ENCODE data around the gene SNRPA.
"Not testable (repeated sequence)": the region's sequence is repeated elsewhere in the genome, so short reads cannot be mapped to it uniquely, and the experiment has no call there.

SNRPA gene

GRCh38 chr19:40781140-40781539, 30.1 kb downstream of the SNRPA start:
- no peak overlapping the region for H3K4me3 ChIP-seq
- DNase-seq: no peak
- intact Hi-C loops (cut with DNase I; ENCODE audit: low total_unique reads): no loop called here
- peaks cover 5 to 34% (median 6%) of the 10 kb centered on the region in 3 donors for H3K36me3 ChIP-seq
- no peak overlapping the region for H3K27ac ChIP-seq
- no peaks in the 10 kb centered on the region for H3K27me3 ChIP-seq
- peaks cover 0 to 22% (median 14%) of the 10 kb centered on the region in 4 donors for H3K4me1 ChIP-seq
- H3K9me3 ChIP-seq: no peaks in the 10 kb centered on the region
- TF ChIP-seq CTCF (IDR thresholded peaks at IDR 0.05): no peak

GRCh38 chr19:40783711-40784110, 32.7 kb downstream of the SNRPA start:
- Histone ChIP-seq H3K27ac (no peak overlapping the region), H3K36me3 (peaks cover 9 to 58% (median 16%) of the 10 kb centered on the region in 3 donors), H3K9me3 (no peaks in the 10 kb centered on the region), H3K27me3 (no peaks in the 10 kb centered on the region), H3K4me3 (no peak overlapping the region), H3K4me1 (peaks cover 0 to 10% (median 6%) of the 10 kb centered on the region in 4 donors)
- DNase-seq: no peak
- TF ChIP-seq CTCF (IDR thresholded peaks at IDR 0.05): no peak
- intact Hi-C loops (cut with DNase I; ENCODE audit: low total_unique reads): no loop called here

- H3K9me3 ChIP-seq; H3K27ac ChIP-seq; H3K4me3 ChIP-seq; intact Hi-C loops (cut with DNase I; ENCODE audit: low total_unique reads); H3K4me1 ChIP-seq; DNase-seq; H3K27me3 ChIP-seq: not testable (repeated sequence)
- H3K36me3 ChIP-seq: peaks cover 9 to 63% (median 19%) of the 10 kb centered on the region in 3 donors
Measured at GRCh38 chr19:40784146-40784545, 33.1 kb downstream of the SNRPA start.

GRCh38 chr19:40785526-40785925, 34.5 kb downstream of the SNRPA start:
- Histone ChIP-seq H3K27ac (peak overlapping the region in 1 of 2 donors; percentile 34), H3K4me1 (peaks cover 0 to 11% (median 6%) of the 10 kb centered on the region in 4 donors), H3K36me3 (peaks cover 9 to 72% (median 26%) of the 10 kb centered on the region in 3 donors), H3K4me3 (no peak overlapping the region), H3K9me3 (no peaks in the 10 kb centered on the region), H3K27me3 (no peaks in the 10 kb centered on the region)
- no peak for TF ChIP-seq CTCF (IDR thresholded peaks at IDR 0.05)
- intact Hi-C loops (cut with DNase I; ENCODE audit: low total_unique reads): no loop called here
- DNase-seq: no peak

- TF ChIP-seq CTCF (IDR thresholded peaks at IDR 0.05): no peak
- intact Hi-C loops (cut with DNase I; ENCODE audit: low total_unique reads): no loop called here
- DNase-seq: no peak
Measured at GRCh38 chr19:40786060-40787037, 35.3 kb downstream of the SNRPA start.

GRCh38 chr19:40791349-40791748, 40.3 kb downstream of the SNRPA start:
- peaks cover 4 to 60% (median 18%) of the 10 kb centered on the region in 3 donors for H3K36me3 ChIP-seq
- H3K27me3 ChIP-seq: no peaks in the 10 kb centered on the region
- TF ChIP-seq CTCF (IDR thresholded peaks at IDR 0.05): no peak
- H3K4me3 ChIP-seq: no peak overlapping the region
- peak overlapping the region; percentile 85 to 91 for H3K27ac ChIP-seq
- peak in 1 of 2 donors; percentile 89 for DNase-seq
- H3K9me3 ChIP-seq: no peaks in the 10 kb centered on the region
- H3K4me1 ChIP-seq: peaks cover 0 to 46% (median 31%) of the 10 kb centered on the region in 4 donors
- intact Hi-C loops (cut with DNase I; ENCODE audit: low total_unique reads): no loop called here

More at GRCh38 chr19:40786060-40787037, 35.3 kb downstream of the SNRPA start:
- Histone ChIP-seq H3K9me3 (no peaks in the 10 kb centered on the region), H3K27ac (peak overlapping the region; percentile 6 to 34), H3K36me3 (peaks cover 9 to 75% (median 26%) of the 10 kb centered on the region in 3 donors), H3K4me1 (peaks cover 0 to 20% (median 15%) of the 10 kb centered on the region in 4 donors), H3K27me3 (no peaks in the 10 kb centered on the region), H3K4me3 (no peak overlapping the region)
